GM04503 (cell line): ENCODE measurements around the gene TTC21A.

Experiments used
- DNase-seq: peaks from one replicate; pipeline ENCODE4 v3.0.0-alpha.2; 2012; ENCODE audit warnings: low read depth

The TTC21A gene

GRCh38 chr3:39181408-39182335 is 74.2 kb downstream of the TTC21A start:
- DNase-seq, result no peak

- DNase-seq, result no peak
These were observed 76.0 kb downstream of the TTC21A start for GRCh38 chr3:39183211-39184080.

GRCh38 chr3:39184081-39184967 is 76.8 kb downstream of the TTC21A start:
- no peak for DNase-seq

DNA sequence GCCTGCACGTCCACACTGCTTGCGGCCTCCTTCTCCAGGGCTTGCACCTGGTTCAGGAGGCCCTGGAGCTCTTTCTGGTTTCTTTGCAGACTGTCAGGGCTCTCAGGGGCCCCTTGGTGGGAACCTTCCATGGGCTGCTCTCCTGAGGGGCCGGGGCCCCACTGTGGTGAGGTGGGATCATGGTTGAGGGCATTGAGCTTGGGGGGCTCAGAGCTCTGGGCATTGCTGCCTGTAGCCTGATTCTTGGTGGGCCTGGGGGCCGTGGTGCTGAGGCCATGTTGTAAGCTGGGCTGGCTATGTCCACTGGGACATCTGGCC is 77.4 kb downstream of the TTC21A start:
- DNase-seq, result no peak

- no peak for DNase-seq
These were observed 78.0 kb downstream of the TTC21A start for GRCh38 chr3:39185326-39185958.

- no peak for DNase-seq
These were observed 78.6 kb downstream of the TTC21A start for GRCh38 chr3:39185959-39186691.

GRCh38 chr3:39186692-39187151 is 79.2 kb downstream of the TTC21A start:
- DNase-seq, result no peak

DNA sequence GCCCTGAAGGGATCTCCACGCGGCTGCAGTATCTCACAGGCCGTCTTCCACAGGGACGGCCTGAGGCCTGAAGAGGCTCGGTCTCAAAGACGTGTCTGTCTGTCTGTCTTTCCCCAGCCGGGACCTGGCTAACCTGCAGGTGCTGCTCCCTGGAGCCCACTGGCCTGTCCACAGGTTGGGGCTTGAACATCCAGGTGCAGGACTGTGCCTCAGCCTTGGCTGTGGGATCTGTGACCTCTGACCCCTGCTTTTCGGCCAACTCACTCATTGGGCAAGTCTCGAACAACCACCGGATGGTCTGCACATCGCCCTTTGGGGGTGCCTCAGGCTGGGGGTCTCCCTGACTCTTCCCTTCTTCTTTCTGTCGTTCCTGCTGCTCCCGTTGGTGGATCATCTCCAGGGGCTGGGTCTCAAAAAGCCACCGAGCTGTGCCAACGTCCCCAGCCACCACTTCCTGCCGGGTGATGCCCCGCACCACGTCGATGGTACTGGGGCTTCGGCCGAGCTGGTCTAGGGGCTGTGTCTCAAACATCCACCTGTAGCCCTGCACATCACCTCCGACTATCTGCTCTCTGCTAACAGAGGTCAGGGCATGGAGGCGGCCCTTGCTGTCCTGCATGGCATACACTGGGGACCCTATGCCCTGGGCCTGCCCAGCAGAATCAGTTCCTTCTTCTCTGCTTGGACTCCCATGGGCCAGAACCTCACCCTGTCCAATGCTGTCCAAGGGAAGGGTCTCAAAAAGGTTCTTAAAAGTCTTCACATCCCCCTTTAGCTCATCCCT is 80.1 kb downstream of the TTC21A start:
- no peak for DNase-seq
